Jurkat, Clone E6-1 (cell line): Measurements from ENCODE around the gene SYVN1.

Experiments used
- DNase-seq: peaks from one replicate; pipeline ENCODE4 v3.0.0-alpha.2; 2011; ENCODE audit warnings: low read depth, low spot score
- H3K4me3 ChIP-seq: 2 replicates; pipeline ENCODE4 v1.5.1; 2011; ENCODE audit warnings: mild to moderate bottlenecking, low read length, control low read depth, moderate library complexity

SYVN1 gene

DNA sequence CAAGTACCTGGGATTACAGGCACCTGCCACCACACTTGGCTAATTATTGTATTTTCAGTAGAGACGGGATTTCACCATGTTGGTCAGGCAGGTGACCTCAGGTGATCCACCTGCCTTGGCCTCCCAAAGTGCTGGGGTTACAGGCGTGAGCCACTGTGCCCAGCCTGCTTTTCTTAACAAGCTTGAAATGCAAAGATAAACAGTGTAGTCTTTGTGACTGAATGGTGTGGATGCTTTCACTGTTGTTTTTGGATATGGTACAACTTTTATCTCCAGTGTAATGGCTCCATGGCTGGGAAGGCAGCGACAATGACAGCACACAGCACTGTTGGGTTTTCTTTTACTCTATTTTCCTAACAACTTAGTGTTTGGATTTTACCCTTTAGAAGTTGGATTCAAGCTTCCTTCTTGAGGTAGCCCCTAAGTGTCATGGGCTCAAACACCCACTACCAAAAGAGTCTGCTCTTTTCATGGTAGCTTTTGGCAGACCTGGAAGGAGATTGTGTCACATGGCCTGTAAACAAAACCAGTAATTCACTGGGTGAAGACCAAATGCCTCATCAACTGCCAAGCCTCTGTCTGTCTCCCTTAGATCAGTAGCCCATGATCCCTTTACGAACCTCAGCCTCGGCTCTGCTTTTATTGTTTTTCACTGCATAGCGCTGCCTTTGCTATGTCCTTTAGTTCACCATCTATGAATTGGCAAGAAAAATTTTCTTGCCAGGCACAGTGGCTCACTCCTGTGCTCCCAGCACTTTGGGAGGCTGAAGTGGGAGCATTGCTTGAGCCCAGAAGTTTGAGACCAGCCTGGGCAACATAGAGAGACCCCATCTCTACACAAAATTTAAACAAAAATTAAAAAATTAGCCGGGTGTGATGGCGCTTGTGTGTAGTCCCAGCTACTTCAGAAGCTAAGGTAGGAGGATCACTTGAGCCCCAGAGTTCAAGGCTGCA is 31.9 kb downstream of the SYVN1 start:
- no peak for DNase-seq
- no peak overlapping the region for H3K4me3 ChIP-seq

DNA sequence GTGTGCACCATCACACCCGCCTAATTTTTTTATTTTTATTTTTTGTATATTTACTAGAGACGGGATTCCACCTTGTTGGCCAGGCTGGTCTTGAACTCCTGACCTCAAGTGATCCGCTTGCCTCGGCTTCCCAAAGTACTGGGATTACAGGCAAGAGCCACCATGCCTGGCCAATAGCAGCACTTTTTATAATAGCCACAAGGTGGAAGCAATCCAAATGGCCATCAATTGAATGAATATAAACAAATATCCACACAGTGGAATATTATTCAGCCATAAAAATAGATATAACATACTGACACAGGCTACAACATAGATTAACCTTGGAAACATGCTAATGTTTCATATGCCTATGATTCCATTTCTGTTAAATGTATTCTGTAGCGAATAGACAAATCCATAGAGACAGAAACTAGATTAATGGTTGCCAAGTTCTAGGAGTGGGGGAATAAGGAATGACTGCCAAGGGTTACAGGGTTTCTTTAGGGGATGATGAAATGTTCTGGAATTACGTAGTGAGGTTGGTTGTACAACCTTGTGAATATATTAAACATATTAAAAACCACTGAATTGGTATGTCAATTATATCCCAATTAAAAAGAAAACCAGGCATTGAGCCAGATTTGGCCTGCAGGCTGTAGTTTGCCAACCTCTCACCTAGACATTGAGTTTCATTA is 33.5 kb downstream of the SYVN1 start:
- no peak overlapping the region for H3K4me3 ChIP-seq
- DNase-seq = no peak

DNA sequence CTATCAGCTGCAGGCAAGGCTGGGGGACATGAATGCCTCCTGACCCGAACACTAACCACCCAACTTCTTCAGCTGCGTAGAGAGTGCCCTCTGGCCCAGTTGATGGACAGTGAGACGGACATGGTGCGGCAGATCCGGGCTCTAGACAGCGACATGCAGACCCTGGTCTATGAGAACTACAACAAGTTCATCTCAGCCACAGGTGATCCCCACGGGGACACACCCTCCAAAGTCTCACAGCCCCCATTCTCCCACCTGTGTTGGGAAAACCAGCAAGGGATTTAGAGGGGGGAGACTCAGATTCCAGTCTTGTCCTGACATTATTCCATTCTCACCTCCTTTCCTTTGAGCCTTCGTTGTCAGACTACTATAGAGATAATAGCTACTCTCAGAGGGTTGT is 37.4 kb downstream of the SYVN1 start:
- DNase-seq = no peak
- H3K4me3 ChIP-seq = peak overlapping the region; percentile 92

DNA sequence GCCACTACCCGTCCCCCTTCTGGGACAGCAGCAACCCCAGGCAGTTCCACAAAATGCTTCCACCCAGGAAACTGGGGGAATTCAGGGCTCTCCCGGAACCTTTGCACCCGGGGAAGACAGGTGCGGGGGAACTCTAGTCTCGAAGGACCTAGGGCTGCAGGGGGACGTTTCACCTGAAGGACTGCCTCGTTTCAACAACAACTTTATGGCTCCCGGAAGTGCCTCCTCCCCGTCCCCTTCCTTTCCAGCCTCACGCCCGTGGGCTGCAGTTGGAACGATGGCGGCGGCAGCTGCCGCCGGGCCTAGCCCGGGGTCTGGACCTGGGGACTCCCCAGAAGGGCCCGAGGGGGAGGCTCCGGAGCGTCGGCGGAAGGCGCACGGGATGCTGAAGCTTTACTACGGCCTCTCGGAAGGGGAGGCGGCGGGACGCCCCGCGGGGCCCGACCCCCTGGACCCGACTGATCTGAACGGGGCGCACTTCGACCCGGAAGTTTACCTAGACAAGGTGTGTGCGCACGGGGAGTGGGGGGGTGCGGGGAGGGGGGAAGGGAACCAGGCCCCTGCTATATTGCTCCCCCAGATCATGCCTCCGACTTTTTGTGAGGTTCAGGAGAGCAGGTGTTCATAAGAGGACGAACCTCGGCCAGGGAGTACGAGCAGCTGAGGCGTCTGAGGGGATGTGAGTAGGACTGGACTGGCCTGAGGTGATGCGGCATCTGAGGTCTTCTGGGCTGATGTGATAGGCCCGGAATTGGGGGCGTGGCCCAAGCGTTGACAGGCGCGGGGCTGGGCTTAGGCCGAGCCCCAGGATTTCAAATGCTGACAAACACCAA is 38.1 kb downstream of the SYVN1 start, which contains the start of gene VPS51:
Gene VPS51, plus strand, starts transcription at position 241 of the 833 bp plus-strand sequence. Its CDS starts 37 bp downstream, at position 278.
- DNase-seq = peak; percentile 93
- peak within 1 kb of the TSS; percentile 92 for H3K4me3 ChIP-seq

DNA sequence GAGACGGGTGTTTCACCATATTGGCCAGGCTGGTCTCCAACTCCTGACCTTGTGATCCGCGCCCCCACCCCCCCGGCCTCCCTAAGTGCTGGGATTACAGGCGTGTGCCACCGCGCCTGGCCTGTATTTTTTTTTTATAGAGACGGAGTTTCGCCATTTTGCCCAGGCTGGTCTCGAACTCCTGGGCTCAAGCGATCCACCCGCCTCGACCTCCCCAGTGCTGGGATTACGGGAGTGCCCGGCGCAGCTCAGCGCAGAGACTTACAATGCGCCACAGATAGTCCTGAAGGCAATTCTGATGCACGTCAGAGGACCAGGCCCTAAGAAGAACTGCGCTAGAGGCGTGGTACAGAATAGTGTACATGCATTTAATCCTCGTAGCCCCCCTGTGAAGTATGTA is 38.9 kb downstream of the SYVN1 start:
- no peak for DNase-seq
- peak overlapping the region; percentile 92 for H3K4me3 ChIP-seq

DNA sequence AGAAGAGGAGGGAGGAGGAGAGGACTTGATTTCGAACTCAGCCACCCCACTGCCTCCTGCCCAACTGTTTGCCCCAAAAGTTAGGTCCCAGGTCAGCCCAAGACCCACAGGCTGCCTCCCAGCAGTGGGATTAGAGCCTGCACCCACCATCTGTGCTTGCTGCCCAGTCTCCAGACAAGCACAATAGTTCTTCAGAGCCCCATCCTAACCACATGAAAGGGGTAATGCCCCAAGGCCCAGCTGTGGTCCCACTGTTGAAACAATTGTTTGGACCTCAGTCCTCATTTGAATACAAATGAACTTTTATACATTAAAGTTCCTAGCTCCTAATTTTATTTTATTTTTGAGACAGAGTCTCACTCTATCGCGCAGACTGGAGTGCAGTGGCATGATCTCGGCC is 43.7 kb downstream of the SYVN1 start:
- no peak overlapping the region for H3K4me3 ChIP-seq
- no peak for DNase-seq

DNA sequence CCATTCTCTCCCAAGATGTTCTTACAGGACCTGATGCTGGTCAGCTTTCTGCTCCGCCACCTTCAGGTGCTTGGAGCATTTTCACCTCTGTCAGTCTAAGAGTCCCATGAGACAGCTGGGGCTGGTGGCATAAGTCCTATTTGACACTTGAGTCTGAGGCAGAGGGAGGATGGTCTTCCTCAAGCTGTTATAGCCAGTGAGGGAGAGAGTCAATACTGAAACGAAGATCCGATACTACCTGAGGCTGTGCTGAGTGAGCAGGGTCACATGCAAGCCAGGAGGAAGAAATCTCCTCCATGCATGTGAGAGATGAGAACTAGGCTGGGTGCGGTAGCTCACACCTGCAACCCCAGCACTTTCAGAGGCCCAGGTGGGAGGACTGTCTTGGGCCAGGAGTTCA is 44.7 kb downstream of the SYVN1 start:
- no peak overlapping the region for H3K4me3 ChIP-seq
- DNase-seq = no peak

DNA sequence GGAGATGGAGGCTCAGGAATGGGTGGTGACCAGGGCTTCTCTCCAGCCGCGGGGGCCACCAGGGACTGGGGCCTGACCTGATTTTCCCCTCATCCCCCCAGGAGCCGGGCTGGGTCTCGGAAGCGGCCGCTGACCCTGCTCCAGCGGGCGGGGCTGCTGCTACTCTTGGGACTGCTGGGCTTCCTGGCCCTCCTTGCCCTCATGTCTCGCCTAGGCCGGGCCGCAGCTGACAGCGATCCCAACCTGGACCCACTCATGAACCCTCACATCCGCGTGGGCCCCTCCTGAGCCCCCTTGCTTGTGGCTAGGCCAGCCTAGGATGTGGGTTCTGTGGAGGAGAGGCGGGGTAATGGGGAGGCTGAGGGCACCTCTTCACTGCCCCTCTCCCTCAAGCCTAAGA is 46.5 kb downstream of the SYVN1 start:
- DNase-seq = no peak
- no peak overlapping the region for H3K4me3 ChIP-seq

DNA sequence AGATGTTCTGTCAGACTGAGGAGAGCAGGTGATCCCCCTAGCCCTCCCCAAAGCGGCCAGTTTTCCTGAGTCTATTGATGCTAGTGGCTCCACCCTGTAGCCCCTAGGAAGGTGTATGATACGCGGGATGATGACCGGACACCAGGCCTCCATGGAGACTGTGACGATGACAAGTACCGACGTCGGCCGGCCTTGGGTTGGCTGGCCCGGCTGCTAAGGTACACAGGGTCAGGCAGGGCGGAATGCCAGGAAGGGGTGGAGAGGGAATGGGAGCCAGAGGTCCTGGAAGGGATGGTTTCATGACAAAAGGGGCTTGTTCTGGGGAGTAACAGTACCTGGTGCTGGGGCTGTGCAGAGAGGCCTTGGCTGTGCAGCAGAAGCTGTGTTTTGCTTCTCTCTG is 47.1 kb downstream of the SYVN1 start:
- no peak overlapping the region for H3K4me3 ChIP-seq
- DNase-seq = no peak

DNA sequence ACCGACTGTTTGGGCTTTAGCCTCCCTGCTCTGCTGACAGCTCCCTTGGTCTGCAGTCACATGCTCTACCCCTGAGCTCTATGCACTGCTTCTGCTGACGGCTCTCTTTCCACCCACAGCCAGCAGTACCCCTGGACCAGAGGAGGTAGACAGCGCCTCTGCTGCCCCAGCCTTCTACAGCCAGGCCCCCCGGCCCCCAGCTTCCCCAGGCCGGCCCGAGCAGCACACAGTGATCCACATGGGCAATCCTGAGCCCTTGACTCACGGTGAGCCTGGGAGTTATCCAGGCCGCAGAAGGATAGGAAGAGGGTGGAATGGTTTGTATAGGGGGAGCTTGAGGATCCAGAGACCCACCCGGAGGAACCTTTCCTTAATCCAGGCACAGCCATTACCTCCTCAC is 47.5 kb downstream of the SYVN1 start:
- H3K4me3 ChIP-seq = no peak overlapping the region
- DNase-seq = no peak

DNA sequence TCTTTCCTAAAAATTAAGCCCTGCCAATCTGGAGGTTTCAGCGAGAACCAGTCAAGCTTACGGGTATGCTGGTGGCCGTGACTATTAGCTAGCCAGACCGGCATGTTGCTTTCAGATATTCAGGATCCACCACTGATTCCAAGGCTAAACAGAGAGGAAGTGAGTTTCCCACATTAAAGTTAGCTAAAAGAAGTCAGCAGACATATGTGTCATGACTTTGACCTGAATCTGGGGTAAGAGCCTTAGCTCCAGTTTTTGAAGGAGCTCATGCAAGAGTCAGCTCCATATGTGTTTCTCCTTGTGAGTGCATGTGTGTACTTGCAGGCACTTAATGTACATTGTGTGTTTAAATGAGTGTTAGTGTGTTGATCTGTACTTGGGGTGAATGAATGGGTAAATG is 48.9 kb downstream of the SYVN1 start:
- no peak overlapping the region for H3K4me3 ChIP-seq
- no peak for DNase-seq

DNA sequence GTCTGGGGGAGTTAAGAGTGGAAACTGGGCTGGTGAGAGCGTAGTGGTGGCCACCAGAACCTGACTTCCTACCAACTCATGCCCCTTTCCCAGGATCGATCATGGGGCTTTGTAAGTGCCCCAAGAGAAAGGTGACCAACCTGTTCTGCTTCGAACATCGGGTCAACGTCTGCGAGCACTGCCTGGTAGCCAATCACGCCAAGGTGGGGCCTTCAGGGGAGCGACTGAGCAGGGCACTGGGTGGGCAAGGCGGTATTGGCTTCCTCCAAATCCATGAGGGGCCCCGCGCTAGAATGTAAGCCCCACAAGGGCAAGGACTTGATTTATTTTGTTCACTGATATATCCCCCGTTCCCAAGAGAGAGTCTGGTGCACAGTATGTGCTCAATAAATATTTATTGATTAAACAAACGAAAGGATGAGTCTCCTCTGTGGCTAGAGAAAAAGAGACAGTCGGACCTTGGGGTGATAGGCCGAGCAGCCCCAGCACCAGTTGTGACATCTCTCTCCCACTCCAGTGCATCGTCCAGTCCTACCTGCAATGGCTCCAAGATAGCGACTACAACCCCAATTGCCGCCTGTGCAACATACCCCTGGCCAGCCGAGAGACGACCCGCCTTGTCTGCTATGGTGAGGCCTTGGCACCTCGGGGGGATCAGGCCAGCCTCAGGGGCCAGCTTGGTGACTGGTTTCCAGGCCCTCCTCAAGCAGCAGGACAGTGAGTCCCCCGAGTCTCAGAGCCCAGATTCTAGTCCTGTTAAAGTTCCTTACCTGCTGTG is 49.5 kb downstream of the SYVN1 start:
- H3K4me3 ChIP-seq = peak overlapping the region; percentile 99
- DNase-seq = no peak

DNA sequence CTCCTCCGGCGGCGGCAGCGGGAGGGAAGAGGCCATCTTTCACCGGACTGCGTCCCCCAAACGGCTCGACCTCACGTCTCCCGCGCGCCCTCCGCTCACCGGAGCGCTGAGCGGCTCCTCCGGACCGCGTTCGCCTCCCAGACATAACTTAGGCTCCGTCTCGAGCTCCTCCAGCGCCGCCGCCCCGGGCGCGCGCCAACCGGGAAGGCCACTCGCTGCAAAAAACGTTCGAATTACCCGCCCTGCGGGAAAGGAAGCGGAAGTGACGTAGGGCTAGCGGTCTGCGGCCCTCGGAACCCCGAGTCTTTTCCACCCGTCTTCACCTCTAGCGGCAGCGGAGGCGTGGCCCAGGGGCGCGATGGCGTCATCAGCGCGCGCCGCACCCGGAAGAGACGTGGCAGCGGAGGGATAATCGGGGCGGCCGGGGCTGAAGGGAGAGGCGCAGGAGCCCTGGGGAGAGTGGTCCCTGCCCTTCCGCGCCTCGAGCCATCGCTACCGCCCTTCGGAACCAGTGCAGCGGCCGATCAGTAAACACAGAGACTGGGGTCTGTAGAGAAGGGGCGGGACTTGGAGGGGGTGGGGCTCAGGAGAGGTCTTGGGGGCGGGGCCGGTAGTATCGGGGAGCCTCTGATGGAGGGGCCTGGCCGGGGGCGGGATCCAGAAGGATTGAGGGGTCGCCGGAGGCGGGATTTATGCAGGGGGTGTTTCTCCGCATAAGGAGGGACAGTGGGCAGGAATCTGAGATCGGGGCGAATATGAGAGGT is 50.3 kb downstream of the SYVN1 start, which contains the start of the genes CDCA5 and ZFPL1:
Gene CDCA5, minus strand, starts transcription at position 207 of the 764 bp plus-strand sequence. Its CDS starts 62 bp downstream, at position 145.
Gene ZFPL1, plus strand, starts transcription at position 389 of the 764 bp plus-strand sequence. CDS start 477 bp downstream, outside the sequence.
- DNase-seq = peak; percentile 94
- H3K4me3 ChIP-seq = peak within 1 kb of the TSS; percentile 99

DNA sequence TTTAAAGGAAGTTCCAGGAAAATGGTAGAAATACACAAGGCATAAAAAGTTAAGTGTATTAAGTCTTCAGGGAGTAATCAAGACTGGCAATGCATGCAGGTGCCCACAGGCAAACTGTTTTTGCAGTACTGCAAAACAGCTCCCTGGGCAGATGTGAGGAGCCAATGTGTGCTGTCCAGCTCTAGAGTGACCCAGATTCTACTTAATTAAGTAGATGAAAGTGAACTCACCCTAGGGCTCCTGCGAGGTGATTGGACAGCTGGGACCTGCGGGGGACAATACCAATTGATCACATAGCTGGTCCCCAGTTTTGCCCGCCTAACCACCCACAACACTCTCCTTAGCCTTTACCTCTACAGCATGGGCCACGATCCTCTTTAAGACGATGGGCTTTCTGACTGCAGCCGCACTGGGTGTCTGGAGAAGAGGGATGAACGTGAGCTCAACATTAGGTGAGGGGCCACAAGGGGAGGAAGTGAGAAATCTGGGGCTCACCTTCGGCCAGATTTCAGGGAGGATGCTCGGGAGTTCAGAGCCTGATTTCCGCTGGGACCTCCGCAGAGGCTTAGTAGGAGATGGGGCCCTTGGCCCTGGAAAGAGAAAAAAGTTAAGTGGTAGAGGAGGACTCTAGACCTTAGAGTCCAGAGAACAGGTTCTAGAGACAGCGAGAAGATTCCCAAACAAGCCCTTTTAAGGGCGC is 51.0 kb downstream of the SYVN1 start:
- peak overlapping the region; percentile 99 for H3K4me3 ChIP-seq
- DNase-seq = no peak

DNA sequence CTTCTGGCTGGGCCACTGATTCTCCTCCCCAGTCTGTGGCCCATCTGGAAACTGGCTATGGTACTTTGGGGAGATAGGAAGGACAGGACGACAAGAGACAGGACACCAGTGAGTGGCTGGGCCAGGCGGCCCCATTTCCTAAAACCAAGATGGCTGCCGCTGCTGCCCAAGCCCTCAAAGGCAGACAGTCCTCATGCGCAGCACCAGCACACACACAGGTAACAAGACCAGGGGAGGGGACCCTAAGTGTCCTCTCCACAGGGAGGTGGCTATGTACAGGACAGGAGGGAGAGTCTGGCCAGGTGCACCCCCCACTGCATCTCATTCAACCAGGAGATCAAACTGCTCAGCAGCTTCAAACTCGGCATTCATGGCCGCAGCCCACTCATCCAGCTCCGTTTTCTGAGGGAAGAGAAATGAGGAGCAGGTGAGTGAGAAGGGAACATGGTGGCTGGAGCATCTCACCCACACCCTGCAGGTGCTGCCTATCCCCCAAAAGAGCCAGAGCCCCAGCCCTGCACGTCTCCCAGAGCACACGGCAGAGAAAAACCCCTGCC is 55.5 kb downstream of the SYVN1 start:
- no peak for DNase-seq
- H3K4me3 ChIP-seq = no peak overlapping the region

DNA sequence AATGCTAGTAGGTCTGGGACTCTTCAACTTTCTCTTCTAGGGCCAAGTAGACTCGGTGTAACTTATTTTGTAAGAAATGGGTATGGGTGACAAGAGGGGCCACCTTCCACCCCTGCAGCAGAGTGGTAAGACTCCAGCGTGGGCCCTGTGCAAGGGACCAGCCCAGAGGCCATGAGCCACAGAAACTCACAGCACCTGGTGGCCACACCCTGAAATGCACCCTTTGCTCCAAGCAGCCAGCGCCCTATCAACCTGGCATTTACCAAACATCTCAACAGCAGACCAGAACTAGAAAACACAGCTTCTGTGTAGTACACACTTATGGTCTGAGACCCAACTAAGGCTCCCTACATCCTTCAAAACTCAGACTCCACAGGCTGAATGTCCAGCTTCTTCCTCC is 56.2 kb downstream of the SYVN1 start:
- H3K4me3 ChIP-seq = no peak overlapping the region
- peak; percentile 56 for DNase-seq

DNA sequence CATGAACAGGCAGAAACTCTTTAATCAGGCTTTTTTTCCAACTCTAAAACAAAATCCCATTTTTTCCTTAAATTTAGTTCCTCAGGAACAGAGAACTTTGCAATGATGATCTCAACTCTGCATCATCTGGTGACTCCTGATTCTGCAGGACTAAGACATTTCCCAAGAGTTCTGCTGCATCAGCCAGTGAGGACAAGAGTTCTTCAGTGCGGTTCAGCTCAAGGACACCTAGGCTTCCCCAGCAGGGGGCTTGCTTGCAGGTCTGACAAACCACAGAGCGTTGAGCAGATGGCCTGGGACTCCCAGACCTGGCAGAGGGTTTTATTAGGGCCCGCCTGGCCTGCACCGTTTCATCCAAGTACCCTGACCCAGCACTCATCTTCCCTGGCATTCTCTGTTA is 56.9 kb downstream of the SYVN1 start:
- H3K4me3 ChIP-seq = no peak overlapping the region
- no peak for DNase-seq
